WTC11 (cell line): ENCODE data around the gene TRAPPC2B. TPM values are rescaled to one million over a fixed set of nuclear protein-coding genes. Genes with fewer than 3 reads are reported as not detected.

Source experiments
- AFF4 ChIP-seq: sonication (generic); formaldehyde crosslinking; IDR thresholded peaks from 2 replicates; pipeline ENCODE4 v1.8.1; 2023; ENCODE audit warnings: mild to moderate bottlenecking, missing genetic modification reagents, borderline replicate concordance
- ATF1 ChIP-seq: sonication (generic); formaldehyde crosslinking; IDR thresholded peaks from 2 replicates; pipeline ENCODE4 v1.8.1; 2023; ENCODE audit warnings: mild to moderate bottlenecking, moderate library complexity, missing genetic modification reagents
- CDX4 ChIP-seq: fragments of 250-450 bp; sonication (Bioruptor Pico); IDR thresholded peaks from 2 replicates; pipeline ENCODE4 v1.9.0; 2021; ENCODE audit warnings: moderate library complexity, mild to moderate bottlenecking, inconsistent platforms, borderline replicate concordance
- CREB1 ChIP-seq: sonication (generic); formaldehyde crosslinking; IDR thresholded peaks from 2 replicates; pipeline ENCODE4 v1.8.0; 2023; ENCODE audit warnings: mild to moderate bottlenecking, missing genetic modification reagents
- E2F1 ChIP-seq: sonication (generic); formaldehyde crosslinking; IDR thresholded peaks from 2 replicates; pipeline ENCODE4 v1.8.0; 2022; ENCODE audit warnings: mild to moderate bottlenecking, missing genetic modification reagents
- ESRRA ChIP-seq: sonication (generic); formaldehyde crosslinking; IDR thresholded peaks from 2 replicates; pipeline ENCODE4 v1.8.1; 2022; ENCODE audit warnings: mild to moderate bottlenecking, missing genetic modification reagents, borderline replicate concordance
- FOXJ3 ChIP-seq: sonication (generic); formaldehyde crosslinking; IDR thresholded peaks from 2 replicates; pipeline ENCODE4 v1.9.0; 2021; ENCODE audit warnings: missing genetic modification reagents, mild to moderate bottlenecking, borderline replicate concordance
- FOXK1 ChIP-seq: sonication (generic); formaldehyde crosslinking; IDR thresholded peaks from 2 replicates; pipeline ENCODE4 v1.8.0; 2022; ENCODE audit warnings: mild to moderate bottlenecking, moderate library complexity, missing genetic modification reagents
- IRF2 ChIP-seq: sonication (generic); formaldehyde crosslinking; IDR thresholded peaks from 2 replicates; pipeline ENCODE4 v1.8.0; 2022; ENCODE audit warnings: low read depth, missing genetic modification reagents, borderline replicate concordance
- KAT7 ChIP-seq: sonication (generic); formaldehyde crosslinking; IDR thresholded peaks from 2 replicates; pipeline ENCODE4 v1.8.1; 2023; ENCODE audit warnings: missing genetic modification reagents, mild to moderate bottlenecking, borderline replicate concordance
- MLX ChIP-seq: sonication (generic); formaldehyde crosslinking; IDR thresholded peaks from 2 replicates; pipeline ENCODE4 v1.8.1; 2023; ENCODE audit warnings: mild to moderate bottlenecking, missing genetic modification reagents, moderate library complexity
- NFE2L1 ChIP-seq: sonication (generic); formaldehyde crosslinking; IDR thresholded peaks from 2 replicates; pipeline ENCODE4 v1.8.1; 2023; ENCODE audit warnings: missing genetic modification reagents
- NFYB ChIP-seq: sonication (generic); formaldehyde crosslinking; conservative IDR thresholded peaks from 2 replicates; pipeline ENCODE4 v1.8.0; 2022; ENCODE audit warnings: low read depth, missing genetic modification reagents
- NR1H2 ChIP-seq: sonication (generic); formaldehyde crosslinking; IDR thresholded peaks from 2 replicates; pipeline ENCODE4 v1.9.0; 2021; ENCODE audit warnings: mild to moderate bottlenecking, moderate library complexity, missing genetic modification reagents
- PREB ChIP-seq: sonication (generic); formaldehyde crosslinking; IDR thresholded peaks from 2 replicates; pipeline ENCODE4 v1.8.1; 2022; ENCODE audit warnings: mild to moderate bottlenecking, missing genetic modification reagents, moderate library complexity, borderline replicate concordance
- PRRX2 ChIP-seq: fragments of 250-450 bp; sonication (Bioruptor Pico); IDR thresholded peaks from 2 replicates; pipeline ENCODE4 v1.8.0; 2021; ENCODE audit warnings: mild to moderate bottlenecking
- RORB ChIP-seq: fragments of 250-450 bp; sonication (Bioruptor Pico); IDR thresholded peaks from 2 replicates; pipeline ENCODE4 v1.9.0; 2021; ENCODE audit warnings: mild to moderate bottlenecking
- SMAD3 ChIP-seq: sonication (generic); formaldehyde crosslinking; IDR thresholded peaks from 2 replicates; pipeline ENCODE4 v1.8.0; 2022; ENCODE audit warnings: missing genetic modification reagents, mild to moderate bottlenecking, borderline replicate concordance
- SOX15 ChIP-seq: fragments of 250-450 bp; sonication (Bioruptor Pico); IDR thresholded peaks from 2 replicates; pipeline ENCODE4 v1.9.0; 2021; ENCODE audit warnings: mild to moderate bottlenecking
- TCF7 ChIP-seq: sonication (generic); formaldehyde crosslinking; IDR thresholded peaks from 2 replicates; pipeline ENCODE4 v1.8.0; 2022; ENCODE audit warnings: mild to moderate bottlenecking, low read depth, missing genetic modification reagents, moderate library complexity
- ZMAT4 ChIP-seq: fragments of 250-450 bp; sonication (Bioruptor Pico); IDR thresholded peaks from 2 replicates; pipeline ENCODE4 v1.9.0; 2021; ENCODE audit warnings: mild to moderate bottlenecking
- ZNF121 ChIP-seq: sonication (generic); formaldehyde crosslinking; IDR thresholded peaks from 2 replicates; pipeline ENCODE4 v1.8.0; 2023; ENCODE audit warnings: missing genetic modification reagents
- ZNF138 ChIP-seq: sonication (generic); formaldehyde crosslinking; conservative IDR thresholded peaks from 2 replicates; pipeline ENCODE4 v1.8.1; 2022; ENCODE audit warnings: mild to moderate bottlenecking, moderate library complexity, missing genetic modification reagents
- ZNF219 ChIP-seq: sonication (generic); formaldehyde crosslinking; IDR thresholded peaks from 2 replicates; pipeline ENCODE4 v1.8.0; 2023; ENCODE audit warnings: missing genetic modification reagents, mild to moderate bottlenecking, borderline replicate concordance
- ZNF232 ChIP-seq: sonication (generic); formaldehyde crosslinking; IDR thresholded peaks from 2 replicates; pipeline ENCODE4 v1.8.0; 2022; ENCODE audit warnings: mild to moderate bottlenecking, missing genetic modification reagents
- ZNF263 ChIP-seq: sonication (generic); formaldehyde crosslinking; IDR thresholded peaks from 2 replicates; pipeline ENCODE4 v1.8.1; 2022; ENCODE audit warnings: low read depth, mild to moderate bottlenecking, moderate library complexity, missing genetic modification reagents
- ZNF317 ChIP-seq: sonication (generic); formaldehyde crosslinking; IDR thresholded peaks from 2 replicates; pipeline ENCODE4 v1.8.1; 2023; ENCODE audit warnings: low read depth, mild to moderate bottlenecking, moderate library complexity, missing genetic modification reagents, borderline replicate concordance
- ZNF396 ChIP-seq: fragments of 250-450 bp; sonication (Bioruptor Pico); IDR thresholded peaks from 2 replicates; pipeline ENCODE4 v1.8.0; 2021; ENCODE audit warnings: mild to moderate bottlenecking, moderate library complexity, borderline replicate concordance
- ZNF425 ChIP-seq: fragments of 250-450 bp; sonication (Bioruptor Pico); conservative IDR thresholded peaks from 2 replicates; pipeline ENCODE4 v1.9.0; 2021; ENCODE audit warnings: mild to moderate bottlenecking
- ZNF671 ChIP-seq: fragments of 250-450 bp; sonication (Bioruptor Pico); IDR thresholded peaks from 2 replicates; pipeline ENCODE4 v1.8.0; 2021; ENCODE audit warnings: mild to moderate bottlenecking
- total RNA-seq: library from RNA; stranded (reverse); gene quantifications from 3 replicates; pipeline ENCODE4 v1.2.3, GENCODE V29; 2021

TRAPPC2B gene
- total RNA-seq, 1 experiment from 2014 or later = 10.5 TPM

- no peak for TF ChIP-seq AFF4 (CRISPR knock-in tag)
- no peak for TF ChIP-seq ZNF121 (CRISPR knock-in tag)
- TF ChIP-seq FOXK1 (CRISPR knock-in tag) = peak; percentile 94
- TF ChIP-seq NFYB = peak; percentile 75
- no peak for TF ChIP-seq PREB (CRISPR knock-in tag)
- no peak for TF ChIP-seq RORB
- TF ChIP-seq KAT7 = no peak
- TF ChIP-seq FOXJ3 (CRISPR knock-in tag) = no peak
- no peak for TF ChIP-seq ZNF317 (CRISPR knock-in tag)
- no peak for TF ChIP-seq PRRX2
- 0 out of 2 replicates have a peak, but pooled peaks have one; percentile 55 for TF ChIP-seq ZNF232 (CRISPR knock-in tag)
- TF ChIP-seq NR1H2 (CRISPR knock-in tag) = no peak
- TF ChIP-seq E2F1 (CRISPR knock-in tag) = no peak
- TF ChIP-seq ZNF425 (CRISPR knock-in tag) = no peak
- no peak for TF ChIP-seq IRF2
- TF ChIP-seq SMAD3 (CRISPR knock-in tag) = no peak
- TF ChIP-seq MLX (CRISPR knock-in tag) = no peak
- TF ChIP-seq SOX15 (CRISPR knock-in tag) = no peak
- TF ChIP-seq ESRRA (CRISPR knock-in tag) = no peak
- no peak for TF ChIP-seq ZNF671
- no peak for TF ChIP-seq NFE2L1 (CRISPR knock-in tag)
- TF ChIP-seq ZMAT4 = no peak
- TF ChIP-seq CREB1 (CRISPR knock-in tag) = no peak
- no peak for TF ChIP-seq ZNF219 (CRISPR knock-in tag)
- no peak for TF ChIP-seq ZNF263
- TF ChIP-seq ZNF138 (CRISPR knock-in tag) = no peak
- TF ChIP-seq ZNF396 (CRISPR knock-in tag) = no peak
- no peak for TF ChIP-seq TCF7
- TF ChIP-seq CDX4 = no peak
- TF ChIP-seq ATF1 (CRISPR knock-in tag) = no peak
Observed at GRCh38 chr19:57389730-57390598, 26.6 kb downstream of the TRAPPC2B start, which contains the start of gene ZNF548 (continued).
